Lung (tissue), 16 donors: ENCODE results near the gene ISOC1. TPM values are rescaled to one million over a fixed set of nuclear protein-coding genes. Genes with fewer than 3 reads are reported as not detected.

Experiments
- ATAC-seq: fragments of 200-7000 bp; cut with Tn5 transposase; one replicate; pipeline ENCODE4 v1.9.1; 2020; ENCODE audit warnings: moderate number of reproducible peaks; ENCODE audit not compliant: insufficient read depth, low FRiP score
- DNase-seq, 3 donors: peaks; one replicate each; pipeline ENCODE4 v3.0.0-alpha.2; 2013 to 2017
- H3K27ac ChIP-seq, 2 donors: one replicate each; pipeline ENCODE4 v1.5.1; 2013; ENCODE audit warnings: mild to moderate bottlenecking in 2 of 2, moderate library complexity in 2 of 2, control low read depth in 1 of 2, inconsistent platforms in 1 of 2, low read depth in 1 of 2, low read length in 1 of 2
- H3K27me3 ChIP-seq, 3 donors: one replicate each; pipeline ENCODE4 v1.5.1; 2013; ENCODE audit warnings: low read length in 2 of 3; ENCODE audit not compliant: control insufficient read depth in 3 of 3, insufficient read depth in 3 of 3
- H3K36me3 ChIP-seq, 4 donors: one replicate each; pipeline ENCODE4 v1.5.1; 2013; ENCODE audit warnings: low read length in 4 of 4, mild to moderate bottlenecking in 1 of 4, moderate library complexity in 1 of 4; ENCODE audit not compliant: control insufficient read depth in 4 of 4, insufficient read depth in 4 of 4
- H3K4me1 ChIP-seq, 5 donors: one replicate each; pipeline ENCODE4 v1.5.1; 2013; ENCODE audit warnings: low read length in 5 of 5, mild to moderate bottlenecking in 2 of 5, moderate library complexity in 1 of 5; ENCODE audit not compliant: control insufficient read depth in 5 of 5, insufficient read depth in 5 of 5
- H3K4me3 ChIP-seq: one replicate; pipeline ENCODE4 v1.5.1; 2013; ENCODE audit warnings: mild to moderate bottlenecking, control low read depth, moderate library complexity
- H3K9ac ChIP-seq, 2 donors: one replicate each; pipeline ENCODE4 v1.5.1; 2013; ENCODE audit warnings: low read length in 2 of 2, control low read depth in 1 of 2; ENCODE audit not compliant: insufficient read depth in 1 of 2
- H3K9me3 ChIP-seq, 4 donors: one replicate each; pipeline ENCODE4 v1.5.1; 2013; ENCODE audit warnings: low read length in 3 of 4, mild to moderate bottlenecking in 1 of 4, moderate library complexity in 1 of 4; ENCODE audit not compliant: control insufficient read depth in 4 of 4, insufficient read depth in 3 of 4
- WGBS, 2 donors: extraction: QIAGEN DNeasy Blood & Tissue Kit; methylation state at CpG; one replicate each; pipeline ENCODE4 v1.1.7; 2013; 5-methylcytosine and 5-hydroxymethylcytosine counted together
- long read RNA-seq, 5 donors: transcript quantifications; one replicate each; lab custom pipeline, GENCODE V29; 2026
- polyA plus RNA-seq, 2 donors: library from polyadenylated mRNA; stranded (reverse); fragments of 200-250 nt; gene quantifications; one replicate each; pipeline ENCODE4 v1.2.1, GENCODE V29; 2013
- total RNA-seq, 2 donors: library from RNA; depleted of rRNA in 1 of 2; stranded (reverse); fragments of >200 nt in 1 of 2; gene quantifications; one replicate each; pipeline ENCODE4 v1.2.1, GENCODE V29; 2014 to 2021
- TF ChIP-seq, protein P1 (sequence below): IDR thresholded peaks from 2 replicates; pipeline ENCODE4 v1.5.1; 2012; ENCODE audit warnings: mild to moderate bottlenecking; ENCODE audit errors: control extremely low read depth, extremely low read depth
- donor health status: control.
- donor health status: control.
- donor health status: Bipolar disorder and iron deficiency.
- donor health status: healthy.
- donor health status: DM: yes; HTN: yes; CAD: no.

Gene ISOC1
- total RNA-seq (10 to 100 TPM; 19.5 to 34.8 TPM), polyA plus RNA-seq (10 to 100 TPM; 13.4 to 15.7 TPM)
- long read RNA-seq, donor 1, transcript ISOC1-201 (5 exons, 1,940 nt), result major isoform, 37 of 37 reads
- long read RNA-seq, donor 1, partial matches to known transcripts, result 0 of 37 reads
- long read RNA-seq, donor 1, other reads (novel, unspliced or antisense), result 0 of 37 reads
- long read RNA-seq, donor 2, transcript ISOC1-201 (5 exons, 1,940 nt), result major isoform, 6 of 6 reads
- long read RNA-seq, donor 2, partial matches to known transcripts, result 0 of 6 reads
- long read RNA-seq, donor 2, other reads (novel, unspliced or antisense), result 0 of 6 reads
- long read RNA-seq, donor 3, transcript ISOC1-201 (5 exons, 1,940 nt), result major isoform, 17 of 17 reads
- long read RNA-seq, donor 3, partial matches to known transcripts, result 0 of 17 reads
- long read RNA-seq, donor 3, other reads (novel, unspliced or antisense), result 0 of 17 reads
- long read RNA-seq, donor 4, transcript ISOC1-201 (5 exons, 1,940 nt), result major isoform, 9 of 19 reads
- long read RNA-seq, donor 4, partial matches to known transcripts, result 10 of 19 reads
- long read RNA-seq, donor 4, other reads (novel, unspliced or antisense), result 0 of 19 reads
- long read RNA-seq, donor 5, transcript ISOC1-201 (5 exons, 1,940 nt), result major isoform, 34 of 34 reads
- long read RNA-seq, donor 5, partial matches to known transcripts, result 0 of 34 reads
- long read RNA-seq, donor 5, other reads (novel, unspliced or antisense), result 0 of 34 reads

DNA sequence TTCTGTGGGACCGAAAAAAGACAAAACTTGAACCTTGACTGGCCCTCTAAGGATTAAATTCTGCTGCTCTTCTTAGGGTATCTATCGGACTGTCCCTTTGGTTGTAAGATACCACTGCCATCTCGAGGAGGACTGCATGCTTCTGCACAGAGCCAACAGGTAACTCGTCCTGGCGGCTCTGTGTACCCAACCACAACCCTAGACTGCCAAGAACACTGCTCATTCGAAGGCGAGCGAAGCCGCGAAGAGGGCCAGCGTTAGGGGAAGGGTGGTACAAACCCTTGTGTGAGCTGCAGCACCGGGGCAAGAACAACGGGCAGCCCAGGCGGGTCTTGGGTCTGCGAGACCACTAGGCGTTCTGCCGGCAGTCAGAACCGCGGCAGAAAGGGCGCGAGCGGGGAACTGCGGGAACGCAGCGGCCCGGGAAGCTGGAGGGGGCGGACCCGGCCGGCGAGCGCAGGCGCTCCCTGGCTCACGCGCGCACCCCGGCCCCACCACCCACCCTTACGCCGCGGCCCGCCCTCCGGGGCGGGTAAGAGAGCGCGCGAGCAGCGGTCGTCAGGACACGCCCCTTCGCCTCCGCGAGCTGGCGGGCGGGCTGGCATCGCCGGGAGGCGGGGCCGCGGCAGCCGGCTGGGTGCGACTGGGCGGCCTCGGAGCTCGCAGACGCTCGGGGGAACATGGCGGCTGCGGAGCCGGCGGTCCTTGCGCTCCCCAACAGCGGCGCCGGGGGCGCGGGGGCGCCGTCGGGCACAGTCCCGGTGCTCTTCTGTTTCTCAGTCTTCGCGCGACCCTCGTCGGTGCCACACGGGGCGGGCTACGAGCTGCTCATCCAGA is at the start of gene ISOC1:
Gene ISOC1 (plus strand): TSS at position 663 of the 837 bp plus-strand sequence. CDS start 18 bp downstream, at position 681.
- H3K9me3 ChIP-seq, result no peaks in the 10 kb centered on the region
- H3K27ac ChIP-seq, result peak within 1 kb of the TSS; percentile 88 to 89
- no peaks in the 10 kb centered on the region for H3K27me3 ChIP-seq
- TF ChIP-seq, protein P1, sequence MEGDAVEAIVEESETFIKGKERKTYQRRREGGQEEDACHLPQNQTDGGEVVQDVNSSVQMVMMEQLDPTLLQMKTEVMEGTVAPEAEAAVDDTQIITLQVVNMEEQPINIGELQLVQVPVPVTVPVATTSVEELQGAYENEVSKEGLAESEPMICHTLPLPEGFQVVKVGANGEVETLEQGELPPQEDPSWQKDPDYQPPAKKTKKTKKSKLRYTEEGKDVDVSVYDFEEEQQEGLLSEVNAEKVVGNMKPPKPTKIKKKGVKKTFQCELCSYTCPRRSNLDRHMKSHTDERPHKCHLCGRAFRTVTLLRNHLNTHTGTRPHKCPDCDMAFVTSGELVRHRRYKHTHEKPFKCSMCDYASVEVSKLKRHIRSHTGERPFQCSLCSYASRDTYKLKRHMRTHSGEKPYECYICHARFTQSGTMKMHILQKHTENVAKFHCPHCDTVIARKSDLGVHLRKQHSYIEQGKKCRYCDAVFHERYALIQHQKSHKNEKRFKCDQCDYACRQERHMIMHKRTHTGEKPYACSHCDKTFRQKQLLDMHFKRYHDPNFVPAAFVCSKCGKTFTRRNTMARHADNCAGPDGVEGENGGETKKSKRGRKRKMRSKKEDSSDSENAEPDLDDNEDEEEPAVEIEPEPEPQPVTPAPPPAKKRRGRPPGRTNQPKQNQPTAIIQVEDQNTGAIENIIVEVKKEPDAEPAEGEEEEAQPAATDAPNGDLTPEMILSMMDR, result no peak
- no peaks in the 10 kb centered on the region for H3K36me3 ChIP-seq
- 1% methylated on average over 56 to 87 of the region's 87 CpGs for WGBS, 2 donors
- H3K9ac ChIP-seq, result peak within 1 kb of the TSS; percentile 65 to 82
- peaks cover 4 to 37% (median 10%) of the 10 kb centered on the region in 5 donors for H3K4me1 ChIP-seq
- ATAC-seq (peak; percentile 98), DNase-seq (peak; percentile 94 to 98 (median 95))
- peak within 1 kb of the TSS; percentile 88 for H3K4me3 ChIP-seq

- H3K36me3 ChIP-seq, result no peaks in the 10 kb centered on the region
- ATAC-seq (no peak), DNase-seq (no peak)
- peaks cover 0 to 9% (median 5%) of the 10 kb centered on the region in 4 donors for H3K9me3 ChIP-seq
- TF ChIP-seq, protein P1, result no peak
- no peak overlapping the region for H3K4me3 ChIP-seq
- no peaks in the 10 kb centered on the region for H3K27me3 ChIP-seq
- peaks cover 0 to 11% (median 3%) of the 10 kb centered on the region in 5 donors for H3K4me1 ChIP-seq
- H3K9ac ChIP-seq, result no peak overlapping the region
- no peak overlapping the region for H3K27ac ChIP-seq
These were observed 48.4 kb upstream of the ISOC1 start for GRCh38 chr5:129046151-129046550.

GRCh38 chr5:129048509-129048908 is 46.0 kb upstream of the ISOC1 start:
- Histone ChIP-seq H3K4me1 (peaks cover 0 to 11% (median 3%) of the 10 kb centered on the region in 5 donors), H3K9ac (no peak overlapping the region), H3K4me3 (no peak overlapping the region), H3K27me3 (no peaks in the 10 kb centered on the region), H3K27ac (no peak overlapping the region), H3K9me3 (peaks cover 0 to 7% (median 4%) of the 10 kb centered on the region in 4 donors), H3K36me3 (no peaks in the 10 kb centered on the region)
- DNase-seq (no peak), ATAC-seq (no peak)
- TF ChIP-seq, protein P1, result no peak
- WGBS, 2 donors, result 45 to 88% methylated on average over 2 of the region's 2 CpGs
